ENCODE data around the gene TAF13.

The TAF13 gene

DNA sequence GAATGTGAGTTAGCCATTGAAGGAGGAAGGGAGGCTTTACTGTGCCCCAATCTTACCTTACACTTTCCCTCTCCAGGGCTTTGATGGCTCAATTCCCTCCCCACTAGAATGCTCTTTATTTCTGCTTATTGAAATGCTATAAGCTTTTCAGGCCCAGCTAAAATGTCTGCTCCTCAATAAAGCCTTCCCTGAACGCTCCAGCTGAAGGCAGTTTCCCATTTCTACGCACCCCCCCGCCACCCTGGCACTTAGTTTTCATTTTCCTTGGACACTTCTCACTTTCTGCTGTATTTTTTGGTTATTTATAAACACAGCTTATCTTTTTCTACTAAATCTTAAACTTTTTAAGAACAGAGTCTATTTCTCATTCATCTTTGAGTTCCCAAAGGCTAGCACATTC lies 7.7 kb upstream of the TAF13 start:
- no peak overlapping the region for H4K8ac ChIP-seq (ENCODE audit: low read depth, low read length)
- H2AK5ac ChIP-seq (ENCODE audit: low read length): no peak overlapping the region
- no peaks in the 10 kb centered on the region for H3K27me3 ChIP-seq (ENCODE audit: insufficient read depth, low read length, poor library complexity)
- no peak overlapping the region for H3K27ac ChIP-seq (ENCODE audit: low read depth, low read length)
- no peaks in the 10 kb centered on the region for H3K36me3 ChIP-seq (ENCODE audit: control insufficient read depth, insufficient read depth, low read length)
- no peak for DNase-seq
- no peaks in the 10 kb centered on the region for H3K79me2 ChIP-seq (ENCODE audit: control insufficient read depth, insufficient read depth, low read length)
- no peak overlapping the region for H2BK120ac ChIP-seq (ENCODE audit: low read depth, low read length)
- no peak overlapping the region for H3K18ac ChIP-seq (ENCODE audit: low read length)
- no peak overlapping the region for H3K4me2 ChIP-seq (ENCODE audit: low read length)
- H3K4ac ChIP-seq (ENCODE audit: low read depth, low read length): no peak overlapping the region
- WGBS (ENCODE audit: extremely low coverage, insufficient coverage, low lambda C conversion rate): no CpG with 5 or more reads among the region's 3 CpGs
- H3K23ac ChIP-seq (ENCODE audit: low read length): no peak overlapping the region
- no peaks in the 10 kb centered on the region for H3K4me1 ChIP-seq (ENCODE audit: control insufficient read depth, low read depth, low read length)
- no peak overlapping the region for H4K5ac ChIP-seq (ENCODE audit: low read length)
- no peak overlapping the region for H2BK15ac ChIP-seq (replicated peaks; ENCODE audit: low read depth)
- no peaks in the 10 kb centered on the region for H3K79me1 ChIP-seq (ENCODE audit: low read length)
- no peak overlapping the region for H2BK5ac ChIP-seq (ENCODE audit: low read length)
- no peak overlapping the region for H3K56ac ChIP-seq (ENCODE audit: low read length)
- H3K4me3 ChIP-seq (ENCODE audit: low read length): no peak overlapping the region
- H3K9ac ChIP-seq (ENCODE audit: low read length): no peak overlapping the region

GRCh38 chr1:109080441-109081082 lies 4.8 kb upstream of the TAF13 start:
- no CpG with 5 or more reads among the region's 5 CpGs for WGBS (ENCODE audit: extremely low coverage, insufficient coverage, low lambda C conversion rate)
- Histone ChIP-seq H3K27ac (ENCODE audit: low read depth, low read length) (no peak overlapping the region), H3K4me3 (ENCODE audit: low read length) (no peak overlapping the region)

GRCh38 chr1:109079240-109079622 lies 3.4 kb upstream of the TAF13 start:
- H4K5ac ChIP-seq (ENCODE audit: low read length): no peak overlapping the region
- H2AK5ac ChIP-seq (ENCODE audit: low read length): no peak overlapping the region
- no peak overlapping the region for H4K8ac ChIP-seq (ENCODE audit: low read depth, low read length)
- no peak overlapping the region for H3K18ac ChIP-seq (ENCODE audit: low read length)
- no peak overlapping the region for H3K27ac ChIP-seq (ENCODE audit: low read depth, low read length)
- H3K27me3 ChIP-seq (ENCODE audit: insufficient read depth, low read length, poor library complexity): no peaks in the 10 kb centered on the region
- 100% methylated on average over 1 of the region's 2 CpGs for WGBS (ENCODE audit: extremely low coverage, insufficient coverage, low lambda C conversion rate)
- H3K56ac ChIP-seq (ENCODE audit: low read length): no peak overlapping the region
- no peak overlapping the region for H3K4me3 ChIP-seq (ENCODE audit: low read length)
- no peak for DNase-seq
- peaks cover 6% of the 10 kb centered on the region for H3K79me2 ChIP-seq (ENCODE audit: control insufficient read depth, insufficient read depth, low read length)
- no peak overlapping the region for H3K4me2 ChIP-seq (ENCODE audit: low read length)
- H2BK5ac ChIP-seq (ENCODE audit: low read length): no peak overlapping the region
- no peak overlapping the region for H3K4ac ChIP-seq (ENCODE audit: low read depth, low read length)
- H3K23ac ChIP-seq (ENCODE audit: low read length): no peak overlapping the region
- H2BK15ac ChIP-seq (replicated peaks; ENCODE audit: low read depth): no peak overlapping the region
- no peak overlapping the region for H2BK120ac ChIP-seq (ENCODE audit: low read depth, low read length)
- no peaks in the 10 kb centered on the region for H3K36me3 ChIP-seq (ENCODE audit: control insufficient read depth, insufficient read depth, low read length)
- H3K79me1 ChIP-seq (ENCODE audit: low read length): peaks cover 1% of the 10 kb centered on the region
- H3K9ac ChIP-seq (ENCODE audit: low read length): no peak overlapping the region
- H3K4me1 ChIP-seq (ENCODE audit: control insufficient read depth, low read depth, low read length): no peaks in the 10 kb centered on the region

More at GRCh38 chr1:109080441-109081082, 4.8 kb upstream of the TAF13 start:
- peaks cover 2% of the 10 kb centered on the region for H3K79me2 ChIP-seq (ENCODE audit: control insufficient read depth, insufficient read depth, low read length)
- no peak overlapping the region for H2BK15ac ChIP-seq (replicated peaks; ENCODE audit: low read depth)
- H3K4me1 ChIP-seq (ENCODE audit: control insufficient read depth, low read depth, low read length): no peaks in the 10 kb centered on the region
- no peak overlapping the region for H3K18ac ChIP-seq (ENCODE audit: low read length)
- no peak for DNase-seq
- H2BK120ac ChIP-seq (ENCODE audit: low read depth, low read length): no peak overlapping the region
- H4K5ac ChIP-seq (ENCODE audit: low read length): no peak overlapping the region
- H3K79me1 ChIP-seq (ENCODE audit: low read length): no peaks in the 10 kb centered on the region
- no peaks in the 10 kb centered on the region for H3K36me3 ChIP-seq (ENCODE audit: control insufficient read depth, insufficient read depth, low read length)
- H2BK5ac ChIP-seq (ENCODE audit: low read length): no peak overlapping the region
- no peak overlapping the region for H3K56ac ChIP-seq (ENCODE audit: low read length)
- no peaks in the 10 kb centered on the region for H3K27me3 ChIP-seq (ENCODE audit: insufficient read depth, low read length, poor library complexity)
- H3K23ac ChIP-seq (ENCODE audit: low read length): no peak overlapping the region
- H4K8ac ChIP-seq (ENCODE audit: low read depth, low read length): no peak overlapping the region
- H3K9ac ChIP-seq (ENCODE audit: low read length): no peak overlapping the region
- H2AK5ac ChIP-seq (ENCODE audit: low read length): no peak overlapping the region
- H3K4me2 ChIP-seq (ENCODE audit: low read length): no peak overlapping the region
- H3K4ac ChIP-seq (ENCODE audit: low read depth, low read length): no peak overlapping the region

- Histone ChIP-seq H3K4me1 (ENCODE audit: control insufficient read depth, low read depth, low read length) (no peaks in the 10 kb centered on the region), H2AK5ac (ENCODE audit: low read length) (no peak overlapping the region), H3K56ac (ENCODE audit: low read length) (no peak overlapping the region), H3K79me2 (ENCODE audit: control insufficient read depth, insufficient read depth, low read length) (peaks cover 6% of the 10 kb centered on the region), H2BK15ac (replicated peaks; ENCODE audit: low read depth) (no peak overlapping the region), H3K9ac (ENCODE audit: low read length) (no peak overlapping the region), H3K4ac (ENCODE audit: low read depth, low read length) (no peak overlapping the region), H3K27ac (ENCODE audit: low read depth, low read length) (no peak overlapping the region), H3K4me2 (ENCODE audit: low read length) (no peak overlapping the region), H3K27me3 (ENCODE audit: insufficient read depth, low read length, poor library complexity) (no peaks in the 10 kb centered on the region), H4K8ac (ENCODE audit: low read depth, low read length) (no peak overlapping the region), H4K5ac (ENCODE audit: low read length) (no peak overlapping the region), H3K18ac (ENCODE audit: low read length) (no peak overlapping the region), H2BK5ac (ENCODE audit: low read length) (no peak overlapping the region), H3K23ac (ENCODE audit: low read length) (peak overlapping the region; percentile 45), H3K4me3 (ENCODE audit: low read length) (no peak overlapping the region), H3K36me3 (ENCODE audit: control insufficient read depth, insufficient read depth, low read length) (no peaks in the 10 kb centered on the region), H2BK120ac (ENCODE audit: low read depth, low read length) (no peak overlapping the region), H3K79me1 (ENCODE audit: low read length) (peaks cover 1% of the 10 kb centered on the region)
- no peak for DNase-seq
- WGBS (ENCODE audit: extremely low coverage, insufficient coverage, low lambda C conversion rate): no CpG with 5 or more reads among the region's 1 CpG
Measured at GRCh38 chr1:109078317-109078716, 2.5 kb upstream of the TAF13 start.

GRCh38 chr1:109069294-109069693 lies 6.5 kb downstream of the TAF13 start:
- Histone ChIP-seq H3K79me1 (ENCODE audit: low read length) (peaks cover 5% of the 10 kb centered on the region), H4K8ac (ENCODE audit: low read depth, low read length) (no peak overlapping the region), H4K5ac (ENCODE audit: low read length) (no peak overlapping the region), H2BK120ac (ENCODE audit: low read depth, low read length) (no peak overlapping the region), H3K27me3 (ENCODE audit: insufficient read depth, low read length, poor library complexity) (no peaks in the 10 kb centered on the region), H3K4me2 (ENCODE audit: low read length) (no peak overlapping the region), H3K4ac (ENCODE audit: low read depth, low read length) (no peak overlapping the region), H3K56ac (ENCODE audit: low read length) (no peak overlapping the region), H3K4me1 (ENCODE audit: control insufficient read depth, low read depth, low read length) (no peaks in the 10 kb centered on the region), H3K79me2 (ENCODE audit: control insufficient read depth, insufficient read depth, low read length) (peaks cover 4% of the 10 kb centered on the region), H2BK15ac (replicated peaks; ENCODE audit: low read depth) (no peak overlapping the region), H3K4me3 (ENCODE audit: low read length) (no peak overlapping the region), H3K23ac (ENCODE audit: low read length) (no peak overlapping the region), H3K18ac (ENCODE audit: low read length) (no peak overlapping the region), H3K9ac (ENCODE audit: low read length) (no peak overlapping the region), H3K27ac (ENCODE audit: low read depth, low read length) (no peak overlapping the region), H3K36me3 (ENCODE audit: control insufficient read depth, insufficient read depth, low read length) (peaks cover 1% of the 10 kb centered on the region), H2BK5ac (ENCODE audit: low read length) (no peak overlapping the region), H2AK5ac (ENCODE audit: low read length) (no peak overlapping the region)
- no peak for DNase-seq
- no CpG with 5 or more reads among the region's 1 CpG for WGBS (ENCODE audit: extremely low coverage, insufficient coverage, low lambda C conversion rate)

DNA sequence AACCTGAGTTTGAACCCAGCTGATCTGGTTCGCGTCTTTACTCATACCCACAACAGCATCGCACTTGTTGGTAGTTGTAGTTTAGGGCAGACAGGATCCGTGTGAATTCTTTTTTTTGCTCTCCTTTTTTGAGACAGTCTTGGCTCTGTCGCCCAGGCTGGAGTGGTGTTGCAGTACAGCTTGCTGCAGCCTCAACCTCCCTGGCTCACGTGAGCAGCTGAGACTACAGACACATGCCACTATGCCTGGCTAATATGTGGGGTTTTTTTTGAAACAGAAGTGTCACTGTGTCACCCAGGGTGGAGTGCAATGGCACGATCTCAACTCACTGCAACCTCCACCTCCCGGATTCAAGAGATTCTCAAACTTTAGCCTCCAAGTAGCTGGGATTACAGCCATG lies 7.9 kb downstream of the TAF13 start:
- H4K5ac ChIP-seq (ENCODE audit: low read length): no peak overlapping the region
- WGBS (ENCODE audit: extremely low coverage, insufficient coverage, low lambda C conversion rate): no CpG with 5 or more reads among the region's 8 CpGs
- H3K4me3 ChIP-seq (ENCODE audit: low read length): no peak overlapping the region
- H3K4me2 ChIP-seq (ENCODE audit: low read length): no peak overlapping the region
- DNase-seq: no peak
- peaks cover 1% of the 10 kb centered on the region for H3K36me3 ChIP-seq (ENCODE audit: control insufficient read depth, insufficient read depth, low read length)
- H3K56ac ChIP-seq (ENCODE audit: low read length): no peak overlapping the region
- no peak overlapping the region for H2AK5ac ChIP-seq (ENCODE audit: low read length)
- no peak overlapping the region for H3K27ac ChIP-seq (ENCODE audit: low read depth, low read length)
- no peak overlapping the region for H2BK5ac ChIP-seq (ENCODE audit: low read length)
- no peak overlapping the region for H2BK120ac ChIP-seq (ENCODE audit: low read depth, low read length)
- no peaks in the 10 kb centered on the region for H3K27me3 ChIP-seq (ENCODE audit: insufficient read depth, low read length, poor library complexity)
- H3K4me1 ChIP-seq (ENCODE audit: control insufficient read depth, low read depth, low read length): no peaks in the 10 kb centered on the region
- H4K8ac ChIP-seq (ENCODE audit: low read depth, low read length): no peak overlapping the region
- peaks cover 5% of the 10 kb centered on the region for H3K79me1 ChIP-seq (ENCODE audit: low read length)
- peaks cover 4% of the 10 kb centered on the region for H3K79me2 ChIP-seq (ENCODE audit: control insufficient read depth, insufficient read depth, low read length)
- no peak overlapping the region for H3K4ac ChIP-seq (ENCODE audit: low read depth, low read length)
- no peak overlapping the region for H3K18ac ChIP-seq (ENCODE audit: low read length)
- no peak overlapping the region for H3K23ac ChIP-seq (ENCODE audit: low read length)
- H2BK15ac ChIP-seq (replicated peaks; ENCODE audit: low read depth): no peak overlapping the region
- no peak overlapping the region for H3K9ac ChIP-seq (ENCODE audit: low read length)

Data from mesendoderm (in vitro differentiated cells).